PFSK-1 (cell line): ENCODE measurements around the gene GMPR.

Experiments
- POLR2AphosphoS5 ChIP-seq: IDR thresholded peaks from 2 replicates; pipeline ENCODE4 v1.6.1; 2012; ENCODE audit warnings: low read depth, mild to moderate bottlenecking, control low read depth, low read length, moderate library complexity
- TF ChIP-seq, protein P1 (sequence below), 2 experiments: IDR thresholded peaks; 2 replicates each; pipeline versions ENCODE4 v1.6.1 to v1.8.0; 2011 to 2012; ENCODE audit warnings: low read depth in 2 of 2, low read length in 2 of 2, control low read depth in 1 of 2, inconsistent platforms in 1 of 2, mild to moderate bottlenecking in 1 of 2, moderate library complexity in 1 of 2; ENCODE audit not compliant: insufficient read depth in 1 of 2

DNA sequence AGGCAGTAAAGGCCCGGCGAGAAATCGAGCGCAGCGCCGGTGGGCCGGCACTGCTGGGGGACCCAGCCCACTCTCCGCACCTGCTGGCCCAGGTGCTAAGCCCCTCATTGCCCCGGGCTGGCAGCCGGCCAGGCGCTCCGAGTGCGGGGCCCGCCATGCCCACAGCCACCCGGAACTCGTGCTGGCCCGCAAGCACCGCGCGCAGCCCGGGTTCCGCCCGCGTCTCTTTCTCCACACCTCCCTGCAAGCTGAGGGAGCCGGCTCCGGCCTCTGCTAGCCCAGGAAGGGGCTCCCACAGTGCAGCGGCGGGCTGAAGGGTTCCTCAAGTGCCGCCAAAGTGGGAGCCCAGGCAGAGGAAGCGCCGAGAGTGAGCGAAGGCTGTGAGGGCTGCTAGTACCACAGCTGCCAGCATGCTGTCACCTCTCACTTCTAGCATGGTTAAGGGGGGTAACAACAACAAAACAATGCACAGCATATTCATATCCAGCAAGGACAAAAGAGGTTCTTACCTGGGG lies 11.3 kb upstream of the GMPR start:
- no peak for TF ChIP-seq POLR2AphosphoS5
- TF ChIP-seq, protein P1, sequence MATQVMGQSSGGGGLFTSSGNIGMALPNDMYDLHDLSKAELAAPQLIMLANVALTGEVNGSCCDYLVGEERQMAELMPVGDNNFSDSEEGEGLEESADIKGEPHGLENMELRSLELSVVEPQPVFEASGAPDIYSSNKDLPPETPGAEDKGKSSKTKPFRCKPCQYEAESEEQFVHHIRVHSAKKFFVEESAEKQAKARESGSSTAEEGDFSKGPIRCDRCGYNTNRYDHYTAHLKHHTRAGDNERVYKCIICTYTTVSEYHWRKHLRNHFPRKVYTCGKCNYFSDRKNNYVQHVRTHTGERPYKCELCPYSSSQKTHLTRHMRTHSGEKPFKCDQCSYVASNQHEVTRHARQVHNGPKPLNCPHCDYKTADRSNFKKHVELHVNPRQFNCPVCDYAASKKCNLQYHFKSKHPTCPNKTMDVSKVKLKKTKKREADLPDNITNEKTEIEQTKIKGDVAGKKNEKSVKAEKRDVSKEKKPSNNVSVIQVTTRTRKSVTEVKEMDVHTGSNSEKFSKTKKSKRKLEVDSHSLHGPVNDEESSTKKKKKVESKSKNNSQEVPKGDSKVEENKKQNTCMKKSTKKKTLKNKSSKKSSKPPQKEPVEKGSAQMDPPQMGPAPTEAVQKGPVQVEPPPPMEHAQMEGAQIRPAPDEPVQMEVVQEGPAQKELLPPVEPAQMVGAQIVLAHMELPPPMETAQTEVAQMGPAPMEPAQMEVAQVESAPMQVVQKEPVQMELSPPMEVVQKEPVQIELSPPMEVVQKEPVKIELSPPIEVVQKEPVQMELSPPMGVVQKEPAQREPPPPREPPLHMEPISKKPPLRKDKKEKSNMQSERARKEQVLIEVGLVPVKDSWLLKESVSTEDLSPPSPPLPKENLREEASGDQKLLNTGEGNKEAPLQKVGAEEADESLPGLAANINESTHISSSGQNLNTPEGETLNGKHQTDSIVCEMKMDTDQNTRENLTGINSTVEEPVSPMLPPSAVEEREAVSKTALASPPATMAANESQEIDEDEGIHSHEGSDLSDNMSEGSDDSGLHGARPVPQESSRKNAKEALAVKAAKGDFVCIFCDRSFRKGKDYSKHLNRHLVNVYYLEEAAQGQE (IDR thresholded peaks at IDR 0.05; ENCODE audit: insufficient read depth in 1 of 2, low read depth in 2 of 2, low read length in 2 of 2), result no peak
